ENCODE results near the gene HAND1. TPM values are rescaled to one million over a fixed set of nuclear protein-coding genes. Genes with fewer than 3 reads are reported as not detected.

Gene HAND1
- polyA plus RNA-seq, 1 donor, result not detected

Other genes with a start within 250 kb of the HAND1 start
- gene SAP30L, start 32.2 kb downstream of the HAND1 start, polyA plus RNA-seq (ENCODE audit: insufficient read length), result 61.3 TPM

All from left kidney (tissue), 1 donor.